HG02981 (cell line): Measurements from ENCODE around the gene GLE1.
"Not testable (repeated sequence)": the region's sequence is repeated elsewhere in the genome, so short reads cannot be mapped to it uniquely, and the experiment has no call there.

Experiments used
- ATAC-seq: cut with Tn5 transposase; IDR thresholded peaks from one replicate; pipeline ENCODE4 v1.9.1; 2021; ENCODE audit warnings: mild to moderate bottlenecking, moderate library complexity; ENCODE audit not compliant: unreplicated experiment

GLE1 gene

DNA sequence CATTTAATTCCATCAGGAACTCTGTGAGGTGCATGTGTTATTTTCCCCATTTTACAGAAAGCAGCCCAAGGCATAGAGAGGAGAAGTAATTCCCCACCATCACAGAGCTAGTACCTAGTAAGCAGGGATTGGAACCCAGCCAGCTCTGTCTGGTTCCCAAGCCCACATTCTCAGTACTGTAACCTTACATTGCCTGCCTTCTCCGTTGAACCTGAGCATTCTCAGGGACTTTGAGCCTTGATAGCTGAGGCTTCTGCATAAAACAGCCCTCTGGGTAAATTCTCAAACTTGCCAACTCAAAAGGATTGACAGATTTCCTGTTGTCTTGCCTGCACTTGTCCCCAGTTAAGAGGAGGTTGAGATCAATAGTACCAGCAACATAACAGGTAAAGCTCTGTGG, 9.2 kb upstream of the GLE1 start:
- no peak for ATAC-seq

- ATAC-seq, result no peak
Observed at GRCh38 chr9:128495804-128496417, 8.6 kb upstream of the GLE1 start.

DNA sequence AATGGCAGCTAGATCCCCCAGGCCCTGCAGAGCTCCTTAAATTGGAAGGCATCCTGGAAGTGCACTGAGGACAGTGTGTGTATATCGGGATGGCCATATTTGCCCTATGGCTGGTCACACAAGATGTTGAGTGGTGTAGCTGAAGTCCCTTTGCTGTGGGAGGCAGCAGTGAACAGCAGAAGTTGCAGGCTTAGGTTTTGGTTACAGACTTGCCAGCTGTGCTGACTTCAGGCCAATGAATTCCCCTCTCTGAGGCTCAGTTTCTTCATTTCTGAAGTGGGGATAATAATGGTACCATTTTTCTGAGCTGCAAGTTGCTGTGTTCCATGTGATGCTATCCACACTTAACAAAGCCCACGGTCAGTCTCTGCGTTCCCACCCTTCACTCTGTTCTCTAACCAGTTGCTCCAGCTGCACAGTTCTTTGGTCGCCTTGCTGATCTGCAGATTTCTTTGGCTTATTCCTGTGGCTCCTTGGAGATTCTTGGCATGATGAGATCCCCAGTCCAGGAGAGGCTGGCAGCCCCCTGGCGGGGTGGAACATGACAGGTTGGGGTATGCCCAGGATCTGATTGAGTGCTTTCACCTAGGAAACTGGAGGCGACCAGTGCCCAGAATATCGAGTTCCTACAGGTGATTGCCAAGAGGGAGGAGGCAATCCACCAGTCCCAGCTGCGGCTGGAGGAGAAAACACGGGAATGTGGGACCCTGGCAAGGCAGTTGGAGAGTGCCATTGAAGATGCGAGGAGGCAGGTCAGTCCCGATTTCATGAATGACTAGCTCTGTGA, 6.5 kb upstream of the GLE1 start:
- no peak for ATAC-seq

GRCh38 chr9:128498911-128499310, 5.6 kb upstream of the GLE1 start:
- no peak for ATAC-seq

DNA sequence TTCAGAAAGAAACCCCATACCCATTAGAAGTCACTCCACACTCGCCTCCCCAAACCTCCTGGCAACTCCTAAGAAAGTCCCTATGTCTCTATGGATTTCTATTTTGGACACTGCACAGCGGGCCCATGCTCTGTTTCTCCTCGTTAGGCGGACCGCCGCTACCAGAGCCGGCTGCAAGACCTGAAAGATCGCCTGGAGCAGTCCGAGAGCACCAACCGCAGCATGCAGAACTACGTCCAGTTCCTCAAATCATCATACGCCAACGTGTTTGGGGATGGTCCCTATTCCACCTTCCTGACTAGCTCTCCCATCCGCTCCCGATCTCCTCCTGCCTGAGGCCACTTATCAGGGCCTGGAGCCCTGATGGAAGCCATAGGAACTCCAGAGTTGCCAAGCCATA, 4.6 kb upstream of the GLE1 start:
- no peak for ATAC-seq

DNA sequence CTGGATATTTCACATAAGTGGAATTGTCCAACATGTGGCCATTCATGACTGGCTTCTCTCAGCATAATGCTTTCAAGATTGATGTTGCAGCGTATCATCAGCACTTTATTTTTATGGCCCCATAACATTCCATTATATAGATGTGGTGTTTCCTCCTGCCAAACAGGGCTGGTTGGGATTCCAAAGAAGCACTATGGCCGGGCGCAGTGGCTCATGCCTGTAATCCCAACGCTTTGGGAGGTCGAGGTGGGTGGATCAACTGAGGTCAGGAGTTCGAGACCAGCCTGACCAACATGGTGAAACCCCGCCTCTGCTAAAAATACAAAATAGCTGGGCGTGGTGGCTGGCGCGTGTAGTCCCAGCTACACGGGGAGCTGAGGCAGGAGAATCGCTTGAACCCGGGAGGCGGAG, 1.1 kb upstream of the GLE1 start:
- ATAC-seq, result not testable (repeated sequence)

GRCh38 chr9:128503870-128504269, 649 bp upstream of the GLE1 start:
- no peak for ATAC-seq

- no peak for ATAC-seq
Observed at GRCh38 chr9:128505414-128505765, 871 bp downstream of the GLE1 start.

- not testable (repeated sequence) for ATAC-seq
Observed at GRCh38 chr9:128505906-128506305, 1.4 kb downstream of the GLE1 start.

GRCh38 chr9:128512820-128513219, 8.3 kb downstream of the GLE1 start:
- ATAC-seq, result no peak

DNA sequence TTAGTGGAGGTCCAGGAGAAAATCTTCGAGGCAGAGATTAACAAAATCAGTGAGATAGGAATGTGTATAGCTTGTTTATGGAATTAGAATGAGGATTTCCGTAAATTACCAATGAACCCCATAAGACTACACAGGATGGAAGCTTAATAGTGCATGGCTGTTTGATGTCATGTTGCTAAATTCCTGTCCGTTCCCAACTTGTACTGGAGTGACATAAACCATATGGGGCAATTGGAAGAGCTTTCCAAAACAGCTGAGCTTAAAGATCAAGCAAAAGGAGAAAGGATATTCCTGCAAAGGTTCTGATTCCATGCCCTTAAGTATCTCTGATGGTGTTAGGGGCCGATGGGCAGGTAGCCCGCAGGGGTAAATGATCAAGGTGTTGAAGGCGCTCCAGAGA, 17.4 kb downstream of the GLE1 start:
- no peak for ATAC-seq

GRCh38 chr9:128523199-128523925, 18.8 kb downstream of the GLE1 start:
- ATAC-seq, result no peak

GRCh38 chr9:128526720-128527119, 22.2 kb downstream of the GLE1 start:
- no peak for ATAC-seq

DNA sequence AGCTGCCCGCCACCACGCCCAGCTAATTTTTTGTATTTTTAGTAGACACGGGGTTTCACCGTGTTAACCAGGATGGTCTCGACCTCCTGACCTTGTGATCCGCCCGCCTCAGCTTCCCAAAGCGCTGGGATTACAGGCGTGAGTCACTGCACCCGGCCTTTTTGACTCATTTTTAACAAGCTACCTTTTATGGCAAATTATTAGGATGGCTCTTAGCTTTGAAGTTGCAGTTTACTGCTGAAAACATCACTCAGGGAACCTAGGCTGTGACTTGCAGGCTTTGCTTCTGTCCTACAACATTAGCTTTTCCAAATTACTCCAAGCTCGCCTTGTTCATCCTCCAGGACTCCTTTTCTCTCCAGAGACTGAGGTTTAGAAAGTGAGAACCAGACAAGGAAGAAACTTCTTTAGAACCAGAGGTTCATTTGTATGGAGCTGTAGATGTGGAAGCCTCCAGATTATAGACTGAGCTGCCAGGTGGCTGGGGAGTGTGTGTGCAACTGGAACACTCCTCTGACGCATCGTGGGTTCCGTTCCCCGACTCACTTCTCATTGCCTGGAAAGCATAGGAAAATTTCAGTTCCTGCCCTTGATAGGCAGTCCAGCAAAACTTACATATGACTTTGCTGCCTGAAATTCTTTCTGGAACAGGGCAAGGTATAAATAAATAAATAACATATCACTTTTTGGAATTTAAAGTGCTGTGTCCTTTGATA, 24.1 kb downstream of the GLE1 start:
- ATAC-seq, result no peak

DNA sequence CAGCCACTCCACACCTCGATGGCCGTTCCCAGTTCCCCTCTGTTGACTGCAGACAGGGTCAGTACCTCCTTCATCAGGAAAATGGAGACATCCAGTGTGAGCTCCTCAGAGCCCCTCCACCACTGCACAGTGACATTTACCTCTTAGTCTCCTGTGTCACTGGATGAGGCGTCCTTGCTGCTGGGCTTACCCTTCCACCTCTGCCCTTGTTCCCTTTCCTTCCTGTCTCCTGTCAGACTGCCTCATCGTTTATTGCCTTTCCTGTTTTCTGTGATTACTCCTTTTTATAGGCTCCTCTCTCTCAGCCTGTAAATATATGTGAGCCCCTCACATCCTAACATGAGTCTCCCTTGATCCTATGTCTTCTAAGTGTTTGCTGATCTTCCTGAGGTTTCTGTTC, 24.7 kb downstream of the GLE1 start:
- no peak for ATAC-seq

GRCh38 chr9:128532581-128532980, 28.1 kb downstream of the GLE1 start:
- ATAC-seq, result no peak

- no peak for ATAC-seq
Observed at GRCh38 chr9:128540634-128541360, 36.3 kb downstream of the GLE1 start.

GRCh38 chr9:128546504-128546903, 42.0 kb downstream of the GLE1 start:
- ATAC-seq, result no peak

GRCh38 chr9:128548876-128549275, 44.4 kb downstream of the GLE1 start:
- ATAC-seq, result no peak

GRCh38 chr9:128550226-128550625, 45.7 kb downstream of the GLE1 start:
- ATAC-seq, result no peak
